ENCODE data around the gene CFAP97D2.
A peak's percentile ranks its signal among the peaks of the same experiment; 100 is the strongest.
"Not testable (repeated sequence)": the region's sequence is repeated elsewhere in the genome, so short reads cannot be mapped to it uniquely, and the experiment has no call there.

CFAP97D2 gene

DNA sequence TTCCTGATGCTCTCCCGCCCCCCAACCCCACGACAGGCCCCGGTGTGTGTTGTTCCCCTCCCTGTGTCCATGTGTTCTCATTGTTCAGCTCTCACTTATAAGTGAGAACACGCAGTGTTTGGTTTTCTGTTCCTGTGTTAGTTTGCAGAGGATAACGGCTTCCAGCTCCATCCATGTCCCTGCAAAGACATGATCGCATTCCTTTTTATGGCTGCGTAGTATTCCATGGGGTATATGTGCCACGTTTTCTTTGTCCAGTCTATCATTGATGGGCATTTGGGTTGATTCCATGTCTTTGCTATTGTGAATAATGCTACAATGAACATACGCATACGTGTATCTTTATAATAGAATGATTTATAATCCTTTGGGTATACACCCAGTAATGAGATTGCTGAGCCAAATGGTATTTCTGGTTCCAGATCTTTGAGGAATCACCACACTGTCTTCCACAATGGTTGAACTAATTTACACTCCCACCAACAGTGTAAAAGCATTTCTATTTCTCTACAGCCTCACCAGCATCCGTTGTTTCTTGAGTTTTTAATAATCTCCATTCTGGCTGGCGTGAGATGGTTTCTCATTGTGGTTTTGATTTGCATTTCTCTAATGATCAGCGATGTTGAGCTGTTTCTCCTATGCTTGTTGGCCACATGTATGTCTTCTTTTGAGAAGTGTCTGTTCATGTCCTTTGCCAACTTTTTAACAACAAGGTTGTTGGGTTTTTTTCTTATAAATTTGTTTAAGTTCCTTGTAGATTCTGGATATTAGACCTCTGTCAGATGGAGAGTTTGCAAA is 20.0 kb upstream of the CFAP97D2 start:
- DNase-seq, result not testable (repeated sequence)

GRCh38 chr13:114161028-114161556 is 18.0 kb upstream of the CFAP97D2 start:
- DNase-seq, result no peak

DNA sequence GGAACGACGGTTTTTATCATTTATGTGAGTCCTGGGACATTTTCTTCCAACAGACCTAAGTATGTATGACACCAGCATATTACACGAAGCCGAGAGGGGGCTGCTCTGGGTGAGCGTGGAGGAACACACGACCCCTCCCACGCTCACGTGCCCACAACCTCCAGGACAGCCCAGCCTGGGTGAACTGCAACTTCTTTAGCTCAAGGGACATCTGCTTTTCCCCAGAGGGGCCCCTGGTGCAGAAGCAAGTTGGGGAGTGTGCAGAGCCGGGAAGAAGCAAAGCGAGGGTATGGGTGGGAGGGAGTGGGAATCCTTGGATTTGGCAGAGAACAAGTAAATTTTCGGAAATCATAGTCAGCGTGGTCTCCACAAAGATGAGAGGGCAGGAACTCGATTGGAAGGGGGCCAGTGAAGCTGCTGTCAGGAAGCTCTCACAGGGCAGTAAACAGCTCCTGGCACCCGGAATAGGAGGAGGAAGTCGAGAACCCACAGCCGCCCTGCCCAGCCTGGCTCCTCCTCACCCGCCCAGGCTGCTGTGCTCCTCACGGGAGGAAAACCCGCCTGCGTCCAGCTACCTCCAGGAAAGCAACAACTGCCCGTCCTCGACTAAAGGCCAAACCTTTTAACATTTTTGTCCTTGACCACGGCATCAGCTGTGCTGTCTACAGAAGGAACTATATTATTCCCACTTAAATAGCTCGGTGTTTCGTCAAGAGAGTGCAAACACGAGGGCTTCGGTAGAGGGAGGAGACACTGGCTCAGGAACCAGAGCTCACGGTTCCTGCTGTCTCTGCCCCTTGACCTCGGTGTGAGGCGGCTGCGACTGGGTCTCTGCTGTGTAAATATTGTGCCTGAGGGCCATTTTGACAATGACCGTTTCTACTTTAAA is 17.2 kb upstream of the CFAP97D2 start:
- DNase-seq, result peak; percentile 37

GRCh38 chr13:114162533-114162922 is 16.5 kb upstream of the CFAP97D2 start:
- DNase-seq, result no peak

GRCh38 chr13:114164053-114164452 is 15.0 kb upstream of the CFAP97D2 start:
- no peak for DNase-seq

DNA sequence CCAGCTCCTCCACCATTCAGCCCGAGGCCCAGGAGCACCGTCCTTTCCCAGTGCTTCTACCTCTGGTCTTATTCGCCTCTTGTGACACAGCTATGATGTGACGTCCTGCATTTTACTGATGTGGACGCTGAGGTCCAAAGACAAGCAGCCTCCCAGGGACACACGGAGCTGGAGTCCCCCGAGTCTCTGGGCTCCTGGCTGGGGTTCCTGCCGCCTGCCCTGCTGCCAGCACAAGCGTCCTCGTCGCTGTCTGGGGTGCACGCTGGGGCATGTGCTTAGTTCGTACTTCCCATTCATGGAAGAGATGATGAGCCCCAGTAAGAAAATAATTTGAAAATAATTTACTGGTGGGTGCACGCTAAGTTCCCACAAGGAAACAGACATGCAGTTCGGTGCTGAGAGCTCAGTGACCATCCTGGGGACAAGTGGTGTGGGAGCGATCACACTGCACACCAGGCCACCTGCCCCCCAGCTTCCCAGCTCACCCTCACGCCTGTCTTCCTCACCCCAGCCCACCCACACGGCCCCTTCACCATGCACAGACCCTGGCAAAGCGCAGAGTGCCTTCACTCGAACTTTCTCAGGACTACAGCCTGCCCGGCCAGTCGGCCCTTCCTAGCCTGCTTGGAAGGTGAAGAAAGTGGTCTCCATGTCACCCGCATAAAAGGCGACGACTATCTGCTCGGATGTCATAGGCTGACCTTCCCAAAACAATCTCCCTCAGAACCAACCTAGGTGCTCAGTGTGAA is 14.2 kb upstream of the CFAP97D2 start:
- DNase-seq, result no peak

GRCh38 chr13:114166381-114167131 is 12.5 kb upstream of the CFAP97D2 start:
- DNase-seq, result no peak

DNA sequence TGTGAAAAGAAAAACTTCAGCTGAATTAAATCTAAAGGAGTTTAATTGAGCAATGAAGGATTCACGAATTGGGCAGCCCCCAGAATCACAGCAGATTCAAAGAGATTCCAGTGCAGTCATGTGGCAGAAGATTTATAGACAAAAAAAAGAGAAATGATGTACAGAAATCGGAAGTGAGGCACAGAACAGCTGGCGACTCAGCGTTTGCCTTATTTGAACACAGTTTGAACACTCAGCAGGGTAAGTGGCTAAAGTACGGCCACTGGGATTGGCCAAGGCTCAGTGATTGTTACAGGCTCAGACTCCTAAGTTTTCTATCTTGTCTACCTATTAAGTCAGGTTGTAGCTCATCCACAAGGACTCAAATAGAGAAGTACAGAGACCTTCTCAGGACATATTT is 11.6 kb upstream of the CFAP97D2 start:
- DNase-seq, result no peak

DNA sequence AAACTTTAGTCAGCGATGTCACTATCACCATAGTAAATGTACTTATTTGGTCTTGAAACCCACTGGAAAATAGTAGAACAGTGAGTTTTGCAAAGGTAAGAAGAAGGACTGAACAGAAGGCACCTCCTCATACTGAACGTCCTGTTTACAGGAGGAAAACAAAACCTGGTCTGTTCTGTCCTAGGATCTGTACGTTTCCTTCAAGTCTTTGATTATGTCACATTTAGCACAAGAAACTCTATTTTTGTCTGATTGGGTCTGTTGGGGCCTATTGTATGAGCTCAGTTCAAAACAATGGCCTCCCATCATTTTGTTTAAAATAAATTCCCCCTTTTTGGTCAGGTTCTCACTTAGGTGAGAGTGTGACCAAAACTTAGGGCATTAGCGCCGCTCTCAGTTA is 11.2 kb upstream of the CFAP97D2 start:
- DNase-seq, result no peak

- DNase-seq, result no peak
Observed at GRCh38 chr13:114173272-114173671, 5.8 kb upstream of the CFAP97D2 start.

DNA sequence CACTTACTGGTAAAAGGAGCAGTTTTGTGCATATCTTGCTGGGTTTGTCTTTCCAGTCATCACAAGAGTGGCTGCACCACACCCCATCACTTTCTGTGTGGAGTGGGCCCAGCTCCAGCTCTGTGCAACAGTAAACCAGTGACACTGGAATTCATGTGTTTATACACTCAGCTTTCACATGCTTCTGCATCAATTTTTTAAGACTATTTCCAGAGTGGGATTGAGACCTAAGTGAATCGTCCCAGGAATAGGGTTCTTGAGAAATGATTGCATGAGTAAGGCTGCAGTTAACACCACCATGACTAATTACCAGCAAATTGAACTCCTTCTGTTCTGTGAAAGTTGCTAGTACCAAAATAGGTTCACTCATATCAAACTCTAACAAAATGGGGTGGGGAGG is 5.3 kb upstream of the CFAP97D2 start:
- DNase-seq, result no peak

DNA sequence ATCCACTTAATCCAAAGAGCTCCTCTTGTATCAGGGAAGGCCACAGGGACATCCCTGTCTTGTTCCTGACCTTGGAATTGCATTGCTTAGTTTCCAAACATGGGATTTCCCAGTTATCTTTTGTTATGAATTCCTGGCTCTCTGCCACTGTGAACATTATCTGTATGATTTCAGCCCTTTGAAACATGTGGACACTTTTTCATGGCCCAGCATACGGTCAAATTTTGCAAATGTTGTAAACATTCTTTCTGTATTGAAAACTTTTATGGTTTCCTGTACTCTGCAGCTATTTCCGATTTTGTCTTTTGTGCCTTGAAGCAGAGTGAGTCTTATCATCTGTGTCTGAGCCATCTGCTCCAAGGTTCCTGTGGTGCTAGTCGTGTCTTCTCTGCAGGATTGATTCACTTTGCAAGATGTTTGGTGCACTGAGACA is 4.5 kb upstream of the CFAP97D2 start:
- no peak for DNase-seq

- not testable (repeated sequence) for DNase-seq
Observed at GRCh38 chr13:114176359-114176902, 2.6 kb upstream of the CFAP97D2 start.

- no peak for DNase-seq
Observed at GRCh38 chr13:114177245-114178010, 1.6 kb upstream of the CFAP97D2 start.

DNA sequence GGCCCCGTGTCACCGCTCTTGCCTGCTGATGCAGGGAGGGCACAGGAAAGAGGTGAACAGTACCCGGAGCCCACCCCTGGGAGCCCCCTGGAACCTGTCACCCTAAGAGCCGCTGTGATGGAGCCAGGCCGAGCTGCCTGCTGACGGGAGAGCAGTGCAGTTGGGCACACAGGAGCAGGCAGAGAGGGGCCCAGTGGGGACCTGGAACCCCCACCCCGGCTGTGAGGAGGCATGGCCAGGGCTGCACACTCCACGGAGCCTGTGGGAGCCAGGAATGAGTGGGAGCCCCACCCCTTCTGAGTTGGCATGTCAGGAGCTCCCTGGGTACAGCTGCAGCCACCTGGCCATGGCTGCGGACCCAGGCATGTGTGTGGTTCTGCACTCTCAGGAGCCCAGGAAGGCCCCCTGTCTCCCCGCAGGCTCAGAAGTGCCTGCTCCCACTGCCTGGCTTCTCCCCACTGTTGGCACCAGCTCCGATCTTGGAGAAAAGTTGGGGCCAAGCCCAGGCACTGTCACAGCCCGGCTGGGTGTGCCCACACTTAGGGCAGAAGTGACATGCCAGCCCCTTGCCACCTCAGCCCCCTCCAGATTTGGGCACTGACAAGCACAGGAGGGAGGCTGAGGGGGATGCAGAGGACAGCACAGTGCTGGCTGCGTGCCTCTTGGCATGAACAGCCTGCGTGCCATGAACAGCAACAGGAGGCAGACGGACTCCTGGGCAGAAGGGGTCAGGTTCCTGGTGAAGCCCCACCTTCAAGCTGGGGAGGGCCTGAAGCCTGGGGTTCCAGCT is 6.3 kb downstream of the CFAP97D2 start:
- DNase-seq, result no peak

- DNase-seq, result no peak
Observed at GRCh38 chr13:114194853-114195252, 15.8 kb downstream of the CFAP97D2 start.

DNA sequence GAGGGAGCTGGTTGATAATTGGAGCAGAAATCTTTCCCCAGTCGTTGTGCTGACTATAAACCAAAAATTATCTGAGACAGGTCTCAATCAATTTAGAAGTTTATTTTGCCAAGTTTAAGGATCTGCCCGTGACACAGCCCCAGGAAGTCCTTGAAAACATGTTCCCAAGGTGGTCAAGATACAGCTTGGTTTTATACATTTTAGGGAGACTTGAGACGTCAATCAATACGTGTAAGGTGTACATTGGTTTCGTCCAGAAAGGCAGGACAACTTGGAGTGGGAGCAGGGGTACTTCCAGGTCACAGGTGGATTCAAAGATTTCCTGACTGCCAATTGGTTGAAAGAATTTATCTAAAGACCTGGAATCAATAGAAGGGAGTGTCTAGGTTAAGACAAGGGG is 17.6 kb downstream of the CFAP97D2 start:
- no peak for DNase-seq

DNA sequence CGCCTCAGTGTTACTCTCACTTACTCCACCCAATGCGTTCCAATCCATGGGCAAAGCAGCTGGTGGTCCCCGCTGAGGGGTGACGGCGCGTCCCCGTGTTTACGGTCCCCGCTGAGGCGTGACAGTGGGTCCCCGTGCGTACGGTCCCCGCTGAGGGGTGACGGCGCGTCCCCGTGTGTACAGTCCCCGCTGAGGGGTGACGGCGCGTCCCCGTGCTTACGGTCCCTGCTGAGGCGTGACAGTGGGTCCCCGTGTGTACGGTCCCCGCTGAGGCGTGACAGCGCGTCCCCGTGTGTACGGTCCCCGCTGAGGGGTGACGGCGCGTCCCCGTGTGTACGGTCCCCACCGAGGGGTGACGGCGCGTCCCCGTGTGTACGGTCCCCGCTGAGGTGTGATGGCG is 19.5 kb downstream of the CFAP97D2 start:
- DNase-seq, result no peak

DNA sequence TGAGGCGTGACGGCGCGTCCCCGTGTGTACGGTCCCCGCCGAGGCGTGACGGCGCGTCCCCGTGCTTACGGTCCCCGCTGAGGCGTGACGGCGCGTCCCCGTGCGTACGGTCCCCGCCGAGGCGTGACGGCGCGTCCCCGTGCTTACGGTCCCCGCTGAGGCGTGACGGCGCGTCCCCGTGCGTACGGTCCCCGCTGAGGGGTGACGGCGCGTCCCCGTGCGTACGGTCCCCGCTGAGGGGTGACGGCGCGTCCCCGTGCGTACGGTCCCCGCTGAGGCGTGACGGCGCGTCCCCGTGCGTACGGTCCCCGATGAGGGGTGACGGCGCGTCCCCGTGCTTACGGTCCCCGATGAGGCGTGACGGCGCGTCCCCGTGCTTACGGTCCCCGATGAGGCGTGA is 20.5 kb downstream of the CFAP97D2 start:
- DNase-seq, result not testable (repeated sequence)

- DNase-seq, result no peak
Observed at GRCh38 chr13:114199954-114200353, 20.9 kb downstream of the CFAP97D2 start.

All from activated effector memory CD4-positive, alpha-beta T cell treated with Interleukin-2 at 50 U/mL for 16 hours (primary cell).